Fibroblast of lung (primary cell): ENCODE measurements around the gene SPACDR. TPM values are rescaled to one million over a fixed set of nuclear protein-coding genes. Genes with fewer than 3 reads are reported as not detected.

Source experiments
- DNase-seq, 2 donors: peaks; one replicate each; pipeline versions ENCODE4 v3.0.0 to v3.0.0-alpha.2; 2010; ENCODE audit warnings: low read depth in 2 of 2
- H2AFZ ChIP-seq: 2 replicates; pipeline ENCODE4 v1.5.1; 2012; ENCODE audit warnings: low read length, control low read depth, inconsistent platforms
- H3K27ac ChIP-seq: 2 replicates; pipeline ENCODE4 v1.5.1; 2011; ENCODE audit warnings: low read length, control low read depth; ENCODE audit not compliant: insufficient read depth
- H3K27me3 ChIP-seq: 2 replicates; pipeline ENCODE4 v1.5.1; 2011; ENCODE audit warnings: mild to moderate bottlenecking, low read length; ENCODE audit not compliant: control insufficient read depth, insufficient read depth
- H3K36me3 ChIP-seq: 2 replicates; pipeline ENCODE4 v1.5.1; 2011; ENCODE audit warnings: low read length; ENCODE audit not compliant: control insufficient read depth, insufficient read depth
- H3K4me1 ChIP-seq: 2 replicates; pipeline ENCODE4 v1.5.1; 2011; ENCODE audit warnings: low read length; ENCODE audit not compliant: control insufficient read depth, insufficient read depth; ENCODE audit errors: extremely low read depth
- H3K4me2 ChIP-seq: 2 replicates; pipeline ENCODE4 v1.5.1; 2011; ENCODE audit warnings: low read length, control low read depth; ENCODE audit not compliant: insufficient read depth; ENCODE audit errors: extremely low read depth
- H3K4me3 ChIP-seq, 4 experiments: fragments of 200-600 bp in 1 of 4; sonication (generic) in 1 of 4; replicated peaks in 1 of 4; 2 replicates each; pipeline ENCODE4 v1.5.1; 2011 to 2016; ENCODE audit warnings: low read length in 4 of 4, low read depth in 3 of 4, mild to moderate bottlenecking in 3 of 4, control low read depth in 2 of 4, inconsistent platforms in 1 of 4, mixed read lengths in 1 of 4; ENCODE audit not compliant: insufficient read depth in 1 of 4; ENCODE audit errors: control extremely low read depth in 1 of 4
- H3K79me2 ChIP-seq: 2 replicates; pipeline ENCODE4 v1.5.1; 2012; ENCODE audit warnings: mild to moderate bottlenecking, low read length, inconsistent platforms; ENCODE audit not compliant: control insufficient read depth, insufficient read depth
- H3K9ac ChIP-seq: 2 replicates; pipeline ENCODE4 v1.5.1; 2011; ENCODE audit warnings: mild to moderate bottlenecking, low read length, control low read depth; ENCODE audit not compliant: insufficient read depth
- H3K9me3 ChIP-seq: 2 replicates; pipeline ENCODE4 v1.5.1; 2012; ENCODE audit warnings: low read depth, low read length; ENCODE audit not compliant: control insufficient read depth, insufficient read depth
- H4K20me1 ChIP-seq: 2 replicates; pipeline ENCODE4 v1.5.1; 2011; ENCODE audit warnings: low read length; ENCODE audit not compliant: control insufficient read depth, insufficient read depth; ENCODE audit errors: extremely low read depth
- CTCF ChIP-seq, 2 donors: IDR thresholded peaks in 1 of 2; conservative IDR thresholded peaks in 1 of 2; 1 replicate in 1 of 2; 2 replicates in 1 of 2; pipeline ENCODE4 v1.5.1; 2011 to 2012; ENCODE audit warnings: low read length in 2 of 2, control low read depth in 1 of 2, inconsistent platforms in 1 of 2, low read depth in 1 of 2, mild to moderate bottlenecking in 1 of 2
- EZH2 ChIP-seq: IDR thresholded peaks from 2 replicates; pipeline ENCODE4 v1.5.1; 2012; ENCODE audit warnings: low read length, control low read depth, mild to moderate bottlenecking; ENCODE audit errors: missing control alignments
- polyA plus RNA-seq, 2 donors: library from polyadenylated mRNA; depleted of rRNA in 1 of 2; stranded (reverse) in 1 of 2; unstranded in 1 of 2; fragments of >200 nt; gene quantifications; 2 replicates each; pipeline ENCODE4 v1.2.1, GENCODE V29; 2011 to 2012; ENCODE audit warnings: missing spikeins in 1 of 2
- total RNA-seq: library from RNA; depleted of rRNA; stranded (reverse); fragments of >200 nt; gene quantifications from 2 replicates; pipeline ENCODE4 v1.2.1, GENCODE V29; 2014

SPACDR gene
- total and polyA plus RNA-seq, 2 donors (not counting 1 experiment from before 2014, with no cell fraction given): 0.25 to 0.50 TPM

- Histone ChIP-seq H3K36me3 (peaks cover 15% of the 10 kb centered on the region), H3K4me1 (peaks cover 5% of the 10 kb centered on the region), H3K27me3 (no peaks in the 10 kb centered on the region), H3K9me3 (no peaks in the 10 kb centered on the region), H4K20me1 (no peaks in the 10 kb centered on the region), H3K4me3 (no peak overlapping the region), H3K79me2 (peaks cover 3% of the 10 kb centered on the region), H3K4me2 (no peak overlapping the region), H3K27ac (no peak overlapping the region), H3K9ac (no peak overlapping the region), H2AFZ (no peak overlapping the region)
- peak; percentile 45 to 68 for DNase-seq
- TF ChIP-seq EZH2 (no peak), CTCF (conservative IDR thresholded peaks at IDR 0.05 in 1 of 2, IDR thresholded peaks at IDR 0.05 in 1 of 2; ENCODE audit: low read depth in 1 of 2, low read length in 2 of 2) (peak; percentile 85 to 95)
Measured at GRCh38 chr7:100469227-100470044, 5.4 kb upstream of the SPACDR start.

- H3K27ac ChIP-seq: no peak overlapping the region
- no peaks in the 10 kb centered on the region for H3K27me3 ChIP-seq
- no peaks in the 10 kb centered on the region for H4K20me1 ChIP-seq
- TF ChIP-seq CTCF (conservative IDR thresholded peaks at IDR 0.05 in 1 of 2, IDR thresholded peaks at IDR 0.05 in 1 of 2; ENCODE audit: low read depth in 1 of 2, low read length in 2 of 2): no peak
- no peak for TF ChIP-seq EZH2
- peaks cover 2% of the 10 kb centered on the region for H3K4me1 ChIP-seq
- no peaks in the 10 kb centered on the region for H3K79me2 ChIP-seq
- H2AFZ ChIP-seq: no peak overlapping the region
- no peak for DNase-seq
- no peaks in the 10 kb centered on the region for H3K9me3 ChIP-seq
- H3K4me2 ChIP-seq: no peak overlapping the region
- no peak overlapping the region for H3K9ac ChIP-seq
- H3K36me3 ChIP-seq: peaks cover 13% of the 10 kb centered on the region
- no peak overlapping the region for H3K4me3 ChIP-seq
Measured at GRCh38 chr7:100467638-100468373, 3.7 kb upstream of the SPACDR start.
